ENCODE measurements around the gene TBC1D8.
"Not testable (repeated sequence)": the region's sequence is repeated elsewhere in the genome, so short reads cannot be mapped to it uniquely, and the experiment has no call there.

Gene TBC1D8

DNA sequence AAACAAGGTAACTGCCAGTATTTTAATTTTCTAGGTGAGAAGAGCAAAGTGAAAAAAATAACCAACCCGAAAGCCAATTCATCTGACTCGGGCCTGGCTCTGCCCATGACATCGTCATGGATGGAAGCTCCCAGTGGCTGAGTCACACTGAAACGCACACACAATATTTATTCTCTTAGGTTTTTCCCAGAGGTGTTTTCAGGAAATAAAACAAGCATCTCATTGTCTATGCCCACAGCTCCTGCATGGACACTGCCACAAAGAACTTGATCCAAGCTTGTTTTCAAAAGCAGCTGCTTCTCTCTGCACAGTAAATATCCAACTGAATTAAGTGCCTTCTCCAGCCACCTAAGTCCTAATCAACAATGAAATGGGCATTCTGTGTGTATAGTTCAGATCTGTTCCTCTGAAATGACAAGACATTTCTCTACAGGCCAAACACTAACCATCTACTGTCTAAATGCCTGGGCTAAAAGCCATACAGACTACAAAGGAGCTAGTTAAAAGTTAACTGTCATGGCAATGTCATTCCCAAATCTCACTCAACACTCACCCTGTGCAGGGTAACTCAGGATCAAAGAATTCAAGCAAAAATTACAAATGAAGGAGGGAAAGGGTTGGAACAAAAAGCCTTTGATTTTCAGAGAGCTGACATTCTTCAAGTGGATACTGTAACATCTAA is 86.2 kb downstream of the TBC1D8 start:
- no peak for DNase-seq (ENCODE audit: low read depth in 2 of 3, low spot score in 1 of 3)

GRCh38 chr2:101064505-101064867 is 86.7 kb downstream of the TBC1D8 start:
- DNase-seq (ENCODE audit: low read depth in 2 of 3, low spot score in 1 of 3) = no peak

GRCh38 chr2:101064125-101064502 is 87.1 kb downstream of the TBC1D8 start:
- DNase-seq (ENCODE audit: low read depth in 2 of 3, low spot score in 1 of 3) = no peak

- no peak for DNase-seq (ENCODE audit: low read depth in 2 of 3, low spot score in 1 of 3)
Measured at GRCh38 chr2:101063352-101064124, 87.6 kb downstream of the TBC1D8 start.

DNA sequence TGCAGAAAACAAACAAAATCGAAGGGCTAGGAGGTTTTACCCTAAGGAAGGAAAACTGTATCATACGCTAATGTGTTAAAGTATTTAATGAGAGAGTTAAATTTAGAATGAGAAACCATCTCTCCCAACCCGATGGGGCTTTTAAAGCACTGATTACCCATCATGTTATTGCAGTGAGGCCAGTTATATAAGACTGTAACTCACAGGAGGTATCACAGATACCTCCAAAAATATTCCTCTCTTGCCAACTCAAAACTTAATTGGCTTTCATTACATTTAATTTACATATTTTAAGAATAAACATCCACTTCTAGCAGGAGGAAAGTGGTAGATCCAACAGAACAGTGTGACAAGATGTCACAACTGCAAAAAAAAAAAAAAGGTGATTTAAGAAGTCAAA is 92.8 kb downstream of the TBC1D8 start:
- no peak for DNase-seq (ENCODE audit: low read depth in 2 of 3, low spot score in 1 of 3)

DNA sequence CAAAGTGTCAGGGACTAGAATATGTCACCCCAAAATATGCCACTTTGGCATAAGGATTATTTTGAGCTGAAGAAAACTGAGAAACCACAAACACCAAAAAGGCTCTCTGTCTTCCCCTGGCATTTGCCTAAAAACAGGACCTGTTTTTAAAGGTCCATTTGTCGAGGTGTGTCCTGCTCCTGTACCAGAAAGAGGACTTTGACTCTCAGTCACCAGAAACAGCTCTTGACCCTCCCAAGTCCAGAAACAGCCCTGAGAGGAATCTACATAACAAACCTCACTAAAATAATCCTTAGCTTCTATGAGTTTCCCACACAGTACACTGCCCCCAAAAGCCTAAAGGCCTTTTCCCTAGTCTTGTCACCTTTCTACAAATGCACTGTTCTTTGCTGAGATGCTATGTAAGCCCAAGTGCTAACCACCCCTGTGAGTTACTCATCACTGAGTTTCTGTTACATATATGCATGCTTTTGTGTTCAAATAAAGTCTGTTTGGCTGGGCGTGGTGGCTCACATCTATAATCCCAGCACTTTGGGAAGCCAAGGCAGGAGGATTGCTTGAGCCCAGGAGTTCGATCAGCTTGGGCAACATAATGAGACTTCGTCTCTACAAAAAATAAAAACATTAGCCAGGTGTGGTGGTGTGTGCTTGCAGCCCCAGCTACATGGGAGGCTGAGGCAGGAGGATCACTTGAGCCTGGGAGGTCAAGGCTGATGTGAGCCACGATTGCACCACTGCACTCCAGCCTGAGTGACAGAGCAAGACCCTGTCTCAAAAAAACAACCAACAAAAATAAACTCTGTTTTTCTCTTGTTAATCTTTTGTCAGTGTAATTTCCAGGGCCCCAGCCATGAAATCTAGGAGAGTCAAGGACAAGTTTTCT is 93.9 kb downstream of the TBC1D8 start:
- DNase-seq (ENCODE audit: low read depth in 2 of 3, low spot score in 1 of 3) = no peak

DNA sequence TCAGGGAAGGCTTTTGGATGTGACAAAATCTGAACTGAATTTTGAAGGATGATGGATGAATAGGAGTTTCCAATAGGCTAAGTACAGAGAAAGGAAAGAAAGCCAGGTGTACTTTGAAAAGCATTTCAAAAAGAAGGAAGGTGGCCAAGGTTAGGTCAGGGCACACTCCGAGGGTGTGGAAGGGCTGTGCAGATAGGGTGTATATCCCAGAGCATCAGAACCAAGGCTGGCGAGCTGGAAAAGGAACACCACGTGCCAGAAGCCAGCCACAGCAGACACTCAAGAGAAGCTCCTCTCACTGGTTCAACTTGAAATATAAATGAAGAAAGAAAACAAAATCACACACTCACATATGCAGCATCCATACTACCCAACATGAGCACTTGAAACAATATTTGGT is 98.1 kb downstream of the TBC1D8 start:
- no peak for DNase-seq (ENCODE audit: low read depth in 2 of 3, low spot score in 1 of 3)

- DNase-seq (ENCODE audit: low read depth in 2 of 3, low spot score in 1 of 3) = no peak
Measured at GRCh38 chr2:101052147-101052546, 99.0 kb downstream of the TBC1D8 start.

DNA sequence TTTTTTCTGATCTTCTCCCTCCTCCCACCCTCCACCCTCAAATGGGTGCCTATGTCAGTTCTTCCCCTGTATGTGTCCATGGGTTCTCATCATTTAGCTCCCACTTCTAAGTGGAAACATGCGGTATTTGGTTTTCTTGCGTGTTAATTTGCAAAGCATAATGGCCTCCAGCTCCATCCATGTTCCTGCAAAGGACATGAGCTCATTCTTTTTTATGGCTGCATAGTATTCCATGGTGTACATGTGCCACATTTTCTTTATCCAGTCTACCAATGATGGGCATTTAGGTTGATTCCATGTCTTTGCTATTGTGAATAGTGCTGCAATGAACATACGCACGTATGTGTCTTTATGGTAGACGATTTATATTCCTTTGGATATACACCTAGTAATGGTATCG is 100.3 kb downstream of the TBC1D8 start:
- not testable (repeated sequence) for DNase-seq (ENCODE audit: low read depth in 2 of 3, low spot score in 1 of 3)

DNA sequence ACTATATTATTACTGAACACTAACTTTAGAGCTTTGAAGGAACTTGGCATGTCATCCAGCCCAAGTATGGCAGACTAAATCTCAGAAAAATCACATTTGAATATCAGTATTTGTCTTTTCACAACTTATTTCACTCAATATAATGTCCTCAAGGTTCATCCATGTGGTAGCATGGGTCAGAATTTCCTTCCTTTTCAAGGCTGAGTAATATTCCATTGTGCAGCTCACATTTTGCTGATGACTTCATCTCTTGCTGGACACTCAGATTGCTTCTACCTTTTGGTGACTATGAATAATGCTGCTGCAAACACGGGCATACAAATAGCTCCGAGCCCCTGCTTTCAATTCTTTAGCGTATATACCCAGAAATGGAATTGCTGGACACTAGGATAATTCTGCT is 102.4 kb downstream of the TBC1D8 start:
- no peak for DNase-seq (ENCODE audit: low read depth in 2 of 3, low spot score in 1 of 3)

- DNase-seq (ENCODE audit: low read depth in 2 of 3, low spot score in 1 of 3) = no peak
Measured at GRCh38 chr2:101047774-101048173, 103.4 kb downstream of the TBC1D8 start.

- DNase-seq (ENCODE audit: low read depth in 2 of 3, low spot score in 1 of 3) = no peak
Measured at GRCh38 chr2:101047075-101047766, 104.0 kb downstream of the TBC1D8 start.

DNA sequence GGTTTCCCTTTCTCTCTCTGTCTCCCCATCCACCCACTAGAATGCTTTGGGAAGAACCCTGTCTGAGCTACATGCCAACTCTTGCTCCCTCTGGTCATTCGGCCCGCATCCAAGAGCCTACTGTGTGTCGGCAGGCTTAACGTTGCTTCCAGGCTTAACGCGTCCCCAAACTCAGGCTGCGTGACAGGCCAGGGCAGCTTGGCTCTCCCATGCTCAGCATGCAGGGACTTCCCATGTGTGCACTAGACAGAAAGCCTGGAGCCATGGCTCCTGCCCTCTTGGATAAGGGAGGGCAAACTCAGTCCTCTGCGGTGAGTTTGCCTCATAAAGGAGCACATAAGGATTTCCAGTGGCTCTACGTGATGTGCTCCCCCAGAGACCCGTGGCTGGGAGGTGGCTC is 105.9 kb downstream of the TBC1D8 start:
- DNase-seq (ENCODE audit: low read depth in 2 of 3, low spot score in 1 of 3) = no peak

GRCh38 chr2:101041413-101041812 is 109.8 kb downstream of the TBC1D8 start:
- DNase-seq (ENCODE audit: low read depth in 2 of 3, low spot score in 1 of 3) = no peak

DNA sequence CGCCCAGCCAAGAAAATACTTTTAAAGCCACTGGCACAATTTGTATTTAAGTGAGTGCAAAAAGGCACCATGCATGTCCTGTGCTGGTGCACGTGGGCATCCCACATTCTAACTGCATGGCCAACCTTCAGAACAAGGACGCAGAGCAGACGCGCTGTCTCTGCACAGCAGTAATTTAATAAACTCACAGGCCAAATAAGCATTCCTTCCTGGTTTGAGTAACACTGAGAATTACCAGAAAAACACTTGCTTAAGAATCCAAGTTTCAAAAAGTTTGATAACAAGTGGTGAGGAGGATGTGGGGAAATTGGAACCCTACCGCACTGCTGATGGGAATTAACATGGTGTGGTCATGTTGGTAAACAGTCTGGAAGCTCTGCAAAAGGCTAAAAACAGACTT is 110.4 kb downstream of the TBC1D8 start:
- no peak for DNase-seq (ENCODE audit: low read depth in 2 of 3, low spot score in 1 of 3)

DNA sequence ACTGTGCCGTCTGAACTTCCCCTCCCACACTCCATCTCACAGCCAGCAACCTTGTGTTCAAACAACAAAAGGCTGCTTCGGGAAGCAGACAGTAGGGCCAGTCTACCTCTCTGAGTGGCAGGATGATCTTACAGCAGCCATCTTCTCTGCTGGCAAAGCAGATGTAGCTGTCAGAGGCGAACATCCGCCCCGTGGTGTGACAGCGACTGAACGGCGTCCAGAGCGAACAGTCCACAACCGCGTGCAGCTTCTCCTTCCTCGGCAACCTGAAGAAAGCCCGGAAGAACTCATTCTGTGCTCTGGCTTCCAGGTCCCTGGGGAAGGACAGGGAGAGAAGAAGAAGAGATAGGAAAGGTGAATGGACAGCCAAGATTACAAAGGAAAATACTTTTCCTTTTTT is 111.1 kb downstream of the TBC1D8 start:
- DNase-seq (ENCODE audit: low read depth in 2 of 3, low spot score in 1 of 3) = no peak

DNA sequence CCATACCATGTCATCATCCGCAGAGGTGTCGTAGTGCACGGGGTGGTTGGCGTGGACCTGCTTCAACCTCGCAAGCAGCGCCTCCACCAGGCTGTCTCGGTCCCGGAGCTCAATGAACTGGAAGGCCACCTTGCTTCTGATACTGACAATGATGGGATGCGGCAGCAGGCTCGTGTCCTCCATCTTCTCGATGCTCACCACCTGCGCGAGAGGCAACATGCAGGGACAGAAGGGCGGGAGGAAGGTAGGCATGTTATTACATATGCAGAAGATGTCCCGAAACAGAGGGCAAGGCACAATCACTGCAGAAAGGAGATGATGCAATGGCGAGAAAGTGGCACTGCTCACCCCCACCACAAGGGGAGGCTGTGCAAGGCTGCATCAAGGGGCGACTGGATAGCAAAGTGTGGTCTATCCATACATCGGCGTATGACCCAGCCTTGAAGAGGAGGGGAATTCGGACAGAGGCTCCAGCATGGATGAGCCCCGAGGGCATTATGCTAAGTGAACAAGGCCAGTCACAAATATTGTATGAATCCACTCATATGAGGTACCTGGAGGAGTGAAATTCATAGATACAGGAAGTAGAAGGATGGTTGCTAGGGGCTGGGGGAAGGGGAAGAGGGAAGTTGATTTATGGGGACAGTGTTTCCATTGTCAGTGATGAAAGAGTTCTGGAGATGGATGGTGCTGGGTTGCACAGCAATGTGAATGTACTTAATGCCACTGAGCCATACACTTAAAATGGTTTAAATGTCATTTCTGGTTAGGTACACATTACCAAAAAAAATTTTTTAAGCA is 112.5 kb downstream of the TBC1D8 start:
- peak; percentile 5 to 19 (median 12) for DNase-seq (ENCODE audit: low read depth in 2 of 3, low spot score in 1 of 3)

DNA sequence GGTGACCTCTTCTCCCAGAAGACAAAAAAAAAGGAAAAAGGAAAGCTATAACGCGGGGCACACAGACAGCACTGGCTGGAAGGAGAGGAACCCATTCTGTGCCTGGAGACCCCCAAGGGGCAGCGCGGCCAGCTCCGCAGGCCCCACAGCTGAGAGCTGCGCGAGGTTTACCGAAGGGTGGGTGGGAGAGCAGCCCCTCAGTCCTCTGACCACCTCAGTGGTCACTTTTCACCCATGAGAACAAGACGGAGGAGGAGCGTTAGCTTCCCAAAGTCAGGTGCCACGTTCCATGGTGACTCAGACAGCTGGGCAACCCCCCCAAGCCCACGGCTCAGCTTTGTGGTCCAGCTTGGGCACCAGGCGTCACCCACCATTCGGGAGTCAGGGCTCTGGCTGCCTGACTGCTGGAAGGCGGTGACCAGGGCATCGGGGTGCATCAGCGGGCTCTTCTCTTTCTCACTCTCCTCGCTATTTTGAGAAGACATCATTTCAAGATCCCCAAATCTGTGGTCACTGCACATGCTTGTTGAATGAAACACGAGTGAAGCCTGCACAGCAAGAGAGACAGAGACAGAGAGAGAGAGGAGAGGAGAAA is 113.9 kb downstream of the TBC1D8 start:
- DNase-seq (ENCODE audit: low read depth in 2 of 3, low spot score in 1 of 3) = no peak

DNA sequence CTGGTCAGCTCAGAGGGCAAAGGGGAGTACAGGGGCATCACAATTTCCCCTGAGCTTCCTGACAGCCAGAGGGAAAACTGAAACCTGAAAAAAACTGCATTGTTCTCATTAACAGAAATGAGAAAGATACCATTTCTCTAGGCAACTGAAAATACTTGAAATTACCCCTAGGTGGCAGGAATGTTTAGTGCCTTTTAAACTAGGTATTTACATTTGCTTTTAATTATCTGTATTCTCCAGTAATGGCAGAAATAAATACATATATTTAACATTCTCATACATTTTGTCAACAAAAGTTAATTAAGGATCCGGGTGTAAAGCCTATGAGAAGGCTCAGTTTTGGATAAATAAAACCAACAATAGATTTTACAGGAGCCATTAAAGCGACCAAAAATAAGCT is 114.6 kb downstream of the TBC1D8 start:
- DNase-seq (ENCODE audit: low read depth in 2 of 3, low spot score in 1 of 3) = no peak
